ENCODE measurements around the gene MBOAT2.
A peak's percentile ranks its signal among the peaks of the same experiment; 100 is the strongest.
"Not testable (repeated sequence)": the region's sequence is repeated elsewhere in the genome, so short reads cannot be mapped to it uniquely, and the experiment has no call there.

MBOAT2 gene

GRCh38 chr2:8895087-8895912, 108.2 kb downstream of the MBOAT2 start:
- DNase-seq (ENCODE audit: low spot score) = not testable (repeated sequence)

GRCh38 chr2:8893978-8894820, 109.3 kb downstream of the MBOAT2 start:
- no peak for DNase-seq (ENCODE audit: low spot score)

GRCh38 chr2:8893474-8893873, 110.0 kb downstream of the MBOAT2 start:
- DNase-seq (ENCODE audit: low spot score) = no peak

GRCh38 chr2:8892111-8892510, 111.4 kb downstream of the MBOAT2 start:
- no peak for DNase-seq (ENCODE audit: low spot score)

- DNase-seq (ENCODE audit: low spot score) = no peak
Observed at GRCh38 chr2:8889978-8890377, 113.5 kb downstream of the MBOAT2 start.

- DNase-seq (ENCODE audit: low spot score) = no peak
Observed at GRCh38 chr2:8888963-8889362, 114.5 kb downstream of the MBOAT2 start.

- DNase-seq (ENCODE audit: low spot score) = no peak
Observed at GRCh38 chr2:8886876-8887275, 116.6 kb downstream of the MBOAT2 start.

- no peak for DNase-seq (ENCODE audit: low spot score)
Observed at GRCh38 chr2:8886202-8886518, 117.3 kb downstream of the MBOAT2 start.

- peak; percentile 26 for DNase-seq (ENCODE audit: low spot score)
Observed at GRCh38 chr2:8885449-8886201, 117.9 kb downstream of the MBOAT2 start.

GRCh38 chr2:8884812-8885211, 118.7 kb downstream of the MBOAT2 start:
- DNase-seq (ENCODE audit: low spot score) = no peak

- DNase-seq (ENCODE audit: low spot score) = no peak
Observed at GRCh38 chr2:8882094-8882493, 121.4 kb downstream of the MBOAT2 start.

- no peak for DNase-seq (ENCODE audit: low spot score)
Observed at GRCh38 chr2:8877894-8878293, 125.6 kb downstream of the MBOAT2 start.

- DNase-seq (ENCODE audit: low spot score) = no peak
Observed at GRCh38 chr2:8877332-8877731, 126.2 kb downstream of the MBOAT2 start.

- no peak for DNase-seq (ENCODE audit: low spot score)
Observed at GRCh38 chr2:8876628-8877027, 126.9 kb downstream of the MBOAT2 start.

GRCh38 chr2:8872821-8873432, 130.6 kb downstream of the MBOAT2 start:
- DNase-seq (ENCODE audit: low spot score) = peak; percentile 51

- DNase-seq (ENCODE audit: low spot score) = no peak
Observed at GRCh38 chr2:8870441-8870840, 133.0 kb downstream of the MBOAT2 start.

- no peak for DNase-seq (ENCODE audit: low spot score)
Observed at GRCh38 chr2:8867363-8867762, 136.1 kb downstream of the MBOAT2 start.

- no peak for DNase-seq (ENCODE audit: low spot score)
Observed at GRCh38 chr2:8863331-8863953, 140.0 kb downstream of the MBOAT2 start.

- DNase-seq (ENCODE audit: low spot score) = no peak
Observed at GRCh38 chr2:8862230-8862629, 141.3 kb downstream of the MBOAT2 start.

GRCh38 chr2:8861797-8862196, 141.7 kb downstream of the MBOAT2 start:
- no peak for DNase-seq (ENCODE audit: low spot score)

GRCh38 chr2:8860239-8860638, 143.2 kb downstream of the MBOAT2 start:
- no peak for DNase-seq (ENCODE audit: low spot score)

- no peak for DNase-seq (ENCODE audit: low spot score)
Observed at GRCh38 chr2:8858910-8859309, 144.6 kb downstream of the MBOAT2 start.

Data from germinal center (tissue), 1 donor.